H1 (cell line): ENCODE results near the gene PRAME. TPM values are rescaled to one million over a fixed set of nuclear protein-coding genes. Genes with fewer than 3 reads are reported as not detected.

Experiments used
- CBX8 ChIP-seq: fragments of 300-800, 300-1000 bp; sonication (generic); IDR thresholded peaks from 2 replicates; pipeline ENCODE4 v1.7.1; 2016; ENCODE audit warnings: low read depth, low read length, borderline replicate concordance
- JUN ChIP-seq: IDR thresholded peaks from 2 replicates; pipeline ENCODE4 v1.6.1; 2011; ENCODE audit warnings: low read depth, mild to moderate bottlenecking, improper control_type of control experiment, low read length
- NANOG ChIP-seq: IDR thresholded peaks from 2 replicates; pipeline ENCODE4 v1.6.1; 2011; ENCODE audit warnings: low read length, low read depth, mild to moderate bottlenecking, inconsistent platforms; ENCODE audit not compliant: insufficient read depth, poor library complexity, severe bottlenecking
- POLR2AphosphoS5 ChIP-seq: IDR thresholded peaks from 2 replicates; pipeline ENCODE4 v1.6.1; 2011; ENCODE audit warnings: low read depth, low read length
- RFX5 ChIP-seq: IDR thresholded peaks from 2 replicates; pipeline ENCODE4 v1.6.1; 2011; ENCODE audit warnings: low read depth, low read length, improper control_type of control experiment, borderline replicate concordance
- SIRT6 ChIP-seq: IDR thresholded peaks from one replicate; pipeline ENCODE4 v1.7.1; 2012; ENCODE audit warnings: low read length, inconsistent platforms
- SRF ChIP-seq: IDR thresholded peaks from 2 replicates; pipeline ENCODE4 v1.6.1; 2011; ENCODE audit warnings: mild to moderate bottlenecking, low read depth, low read length, moderate library complexity
- TAF7 ChIP-seq: optimal IDR thresholded peaks from 2 replicates; pipeline ENCODE3; 2011; ENCODE audit warnings: low read depth, mild to moderate bottlenecking, inconsistent platforms, low read length, moderate library complexity, borderline replicate concordance
- ZNF274 ChIP-seq: IDR thresholded peaks from 2 replicates; pipeline ENCODE4 v1.7.0; 2012; ENCODE audit warnings: low read length, borderline replicate concordance; ENCODE audit errors: extremely low read depth
- polyA plus RNA-seq, 7 experiments: library from polyadenylated mRNA; depleted of rRNA in 3 of 7; stranded (reverse) in 5 of 7; unstranded in 2 of 7; fragments of >200 nt in 5 of 7; fragments of 200-250 nt in 2 of 7; gene quantifications; 1 replicate in 5 of 7; 2 replicates in 1 of 7; 4 replicates in 1 of 7; pipeline versions ENCODE4 v1.2.1 to v1.2.3, GENCODE V29; 2011 to 2013; ENCODE audit warnings: missing spikeins in 2 of 7, mixed read lengths in 2 of 7
- total RNA-seq: library from RNA; stranded (reverse); fragmentation: NEBNext Ultra II Directional; extraction: Animal tissue kit (Norgen Biotek cat#: 25700); gene quantifications from 2 replicates; pipeline ENCODE4 v1.2.1, GENCODE V29; 2021
- TF ChIP-seq, protein P1 (sequence below): fragments of 300-600 bp; sonication (generic); IDR thresholded peaks from 2 replicates; pipeline ENCODE4 v1.7.1; 2012; ENCODE audit warnings: low read length, moderate library complexity, mild to moderate bottlenecking, inconsistent platforms; ENCODE audit not compliant: insufficient replicate concordance
- TF ChIP-seq, protein P2 (sequence below): IDR thresholded peaks from 2 replicates; pipeline ENCODE4 v1.6.1; 2012; ENCODE audit warnings: low read length, inconsistent platforms

The PRAME gene
- total and polyA plus RNA-seq, 2 of the 8 experiments (the other 6 are each of a cell fraction or from before 2014, with no cell fraction given): 0.15 to 1.1 TPM

DNA sequence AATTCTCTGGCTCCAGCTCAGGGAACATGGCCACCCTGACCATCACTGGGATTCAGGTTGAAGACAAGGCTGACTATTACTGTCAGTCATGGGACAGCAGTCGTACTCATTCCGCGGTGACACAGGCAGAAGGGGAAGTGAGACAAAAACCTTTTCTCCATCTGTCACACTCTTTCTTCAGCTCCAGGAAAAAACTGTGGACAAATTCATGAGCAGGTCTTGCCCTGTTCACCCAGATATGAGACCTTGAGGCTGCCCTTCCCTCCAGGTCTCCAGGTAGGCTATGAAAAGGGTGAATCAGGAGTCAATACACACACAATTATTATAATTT, 46.0 kb upstream of the PRAME start (continued):
- TF ChIP-seq, protein P1, sequence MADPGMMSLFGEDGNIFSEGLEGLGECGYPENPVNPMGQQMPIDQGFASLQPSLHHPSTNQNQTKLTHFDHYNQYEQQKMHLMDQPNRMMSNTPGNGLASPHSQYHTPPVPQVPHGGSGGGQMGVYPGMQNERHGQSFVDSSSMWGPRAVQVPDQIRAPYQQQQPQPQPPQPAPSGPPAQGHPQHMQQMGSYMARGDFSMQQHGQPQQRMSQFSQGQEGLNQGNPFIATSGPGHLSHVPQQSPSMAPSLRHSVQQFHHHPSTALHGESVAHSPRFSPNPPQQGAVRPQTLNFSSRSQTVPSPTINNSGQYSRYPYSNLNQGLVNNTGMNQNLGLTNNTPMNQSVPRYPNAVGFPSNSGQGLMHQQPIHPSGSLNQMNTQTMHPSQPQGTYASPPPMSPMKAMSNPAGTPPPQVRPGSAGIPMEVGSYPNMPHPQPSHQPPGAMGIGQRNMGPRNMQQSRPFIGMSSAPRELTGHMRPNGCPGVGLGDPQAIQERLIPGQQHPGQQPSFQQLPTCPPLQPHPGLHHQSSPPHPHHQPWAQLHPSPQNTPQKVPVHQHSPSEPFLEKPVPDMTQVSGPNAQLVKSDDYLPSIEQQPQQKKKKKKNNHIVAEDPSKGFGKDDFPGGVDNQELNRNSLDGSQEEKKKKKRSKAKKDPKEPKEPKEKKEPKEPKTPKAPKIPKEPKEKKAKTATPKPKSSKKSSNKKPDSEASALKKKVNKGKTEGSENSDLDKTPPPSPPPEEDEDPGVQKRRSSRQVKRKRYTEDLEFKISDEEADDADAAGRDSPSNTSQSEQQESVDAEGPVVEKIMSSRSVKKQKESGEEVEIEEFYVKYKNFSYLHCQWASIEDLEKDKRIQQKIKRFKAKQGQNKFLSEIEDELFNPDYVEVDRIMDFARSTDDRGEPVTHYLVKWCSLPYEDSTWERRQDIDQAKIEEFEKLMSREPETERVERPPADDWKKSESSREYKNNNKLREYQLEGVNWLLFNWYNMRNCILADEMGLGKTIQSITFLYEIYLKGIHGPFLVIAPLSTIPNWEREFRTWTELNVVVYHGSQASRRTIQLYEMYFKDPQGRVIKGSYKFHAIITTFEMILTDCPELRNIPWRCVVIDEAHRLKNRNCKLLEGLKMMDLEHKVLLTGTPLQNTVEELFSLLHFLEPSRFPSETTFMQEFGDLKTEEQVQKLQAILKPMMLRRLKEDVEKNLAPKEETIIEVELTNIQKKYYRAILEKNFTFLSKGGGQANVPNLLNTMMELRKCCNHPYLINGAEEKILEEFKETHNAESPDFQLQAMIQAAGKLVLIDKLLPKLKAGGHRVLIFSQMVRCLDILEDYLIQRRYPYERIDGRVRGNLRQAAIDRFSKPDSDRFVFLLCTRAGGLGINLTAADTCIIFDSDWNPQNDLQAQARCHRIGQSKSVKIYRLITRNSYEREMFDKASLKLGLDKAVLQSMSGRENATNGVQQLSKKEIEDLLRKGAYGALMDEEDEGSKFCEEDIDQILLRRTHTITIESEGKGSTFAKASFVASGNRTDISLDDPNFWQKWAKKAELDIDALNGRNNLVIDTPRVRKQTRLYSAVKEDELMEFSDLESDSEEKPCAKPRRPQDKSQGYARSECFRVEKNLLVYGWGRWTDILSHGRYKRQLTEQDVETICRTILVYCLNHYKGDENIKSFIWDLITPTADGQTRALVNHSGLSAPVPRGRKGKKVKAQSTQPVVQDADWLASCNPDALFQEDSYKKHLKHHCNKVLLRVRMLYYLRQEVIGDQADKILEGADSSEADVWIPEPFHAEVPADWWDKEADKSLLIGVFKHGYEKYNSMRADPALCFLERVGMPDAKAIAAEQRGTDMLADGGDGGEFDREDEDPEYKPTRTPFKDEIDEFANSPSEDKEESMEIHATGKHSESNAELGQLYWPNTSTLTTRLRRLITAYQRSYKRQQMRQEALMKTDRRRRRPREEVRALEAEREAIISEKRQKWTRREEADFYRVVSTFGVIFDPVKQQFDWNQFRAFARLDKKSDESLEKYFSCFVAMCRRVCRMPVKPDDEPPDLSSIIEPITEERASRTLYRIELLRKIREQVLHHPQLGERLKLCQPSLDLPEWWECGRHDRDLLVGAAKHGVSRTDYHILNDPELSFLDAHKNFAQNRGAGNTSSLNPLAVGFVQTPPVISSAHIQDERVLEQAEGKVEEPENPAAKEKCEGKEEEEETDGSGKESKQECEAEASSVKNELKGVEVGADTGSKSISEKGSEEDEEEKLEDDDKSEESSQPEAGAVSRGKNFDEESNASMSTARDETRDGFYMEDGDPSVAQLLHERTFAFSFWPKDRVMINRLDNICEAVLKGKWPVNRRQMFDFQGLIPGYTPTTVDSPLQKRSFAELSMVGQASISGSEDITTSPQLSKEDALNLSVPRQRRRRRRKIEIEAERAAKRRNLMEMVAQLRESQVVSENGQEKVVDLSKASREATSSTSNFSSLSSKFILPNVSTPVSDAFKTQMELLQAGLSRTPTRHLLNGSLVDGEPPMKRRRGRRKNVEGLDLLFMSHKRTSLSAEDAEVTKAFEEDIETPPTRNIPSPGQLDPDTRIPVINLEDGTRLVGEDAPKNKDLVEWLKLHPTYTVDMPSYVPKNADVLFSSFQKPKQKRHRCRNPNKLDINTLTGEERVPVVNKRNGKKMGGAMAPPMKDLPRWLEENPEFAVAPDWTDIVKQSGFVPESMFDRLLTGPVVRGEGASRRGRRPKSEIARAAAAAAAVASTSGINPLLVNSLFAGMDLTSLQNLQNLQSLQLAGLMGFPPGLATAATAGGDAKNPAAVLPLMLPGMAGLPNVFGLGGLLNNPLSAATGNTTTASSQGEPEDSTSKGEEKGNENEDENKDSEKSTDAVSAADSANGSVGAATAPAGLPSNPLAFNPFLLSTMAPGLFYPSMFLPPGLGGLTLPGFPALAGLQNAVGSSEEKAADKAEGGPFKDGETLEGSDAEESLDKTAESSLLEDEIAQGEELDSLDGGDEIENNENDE: no peak
- TF ChIP-seq CBX8: no peak
- no peak for TF ChIP-seq JUN
- no peak for TF ChIP-seq ZNF274
- TF ChIP-seq, protein P2, sequence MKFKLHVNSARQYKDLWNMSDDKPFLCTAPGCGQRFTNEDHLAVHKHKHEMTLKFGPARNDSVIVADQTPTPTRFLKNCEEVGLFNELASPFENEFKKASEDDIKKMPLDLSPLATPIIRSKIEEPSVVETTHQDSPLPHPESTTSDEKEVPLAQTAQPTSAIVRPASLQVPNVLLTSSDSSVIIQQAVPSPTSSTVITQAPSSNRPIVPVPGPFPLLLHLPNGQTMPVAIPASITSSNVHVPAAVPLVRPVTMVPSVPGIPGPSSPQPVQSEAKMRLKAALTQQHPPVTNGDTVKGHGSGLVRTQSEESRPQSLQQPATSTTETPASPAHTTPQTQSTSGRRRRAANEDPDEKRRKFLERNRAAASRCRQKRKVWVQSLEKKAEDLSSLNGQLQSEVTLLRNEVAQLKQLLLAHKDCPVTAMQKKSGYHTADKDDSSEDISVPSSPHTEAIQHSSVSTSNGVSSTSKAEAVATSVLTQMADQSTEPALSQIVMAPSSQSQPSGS: no peak
- no peak for TF ChIP-seq POLR2AphosphoS5
- no peak for TF ChIP-seq TAF7
- no peak for TF ChIP-seq RFX5
- TF ChIP-seq SIRT6: no peak
- no peak for TF ChIP-seq NANOG
- no peak for TF ChIP-seq SRF
